ENCODE data around the gene COQ4.

DNA sequence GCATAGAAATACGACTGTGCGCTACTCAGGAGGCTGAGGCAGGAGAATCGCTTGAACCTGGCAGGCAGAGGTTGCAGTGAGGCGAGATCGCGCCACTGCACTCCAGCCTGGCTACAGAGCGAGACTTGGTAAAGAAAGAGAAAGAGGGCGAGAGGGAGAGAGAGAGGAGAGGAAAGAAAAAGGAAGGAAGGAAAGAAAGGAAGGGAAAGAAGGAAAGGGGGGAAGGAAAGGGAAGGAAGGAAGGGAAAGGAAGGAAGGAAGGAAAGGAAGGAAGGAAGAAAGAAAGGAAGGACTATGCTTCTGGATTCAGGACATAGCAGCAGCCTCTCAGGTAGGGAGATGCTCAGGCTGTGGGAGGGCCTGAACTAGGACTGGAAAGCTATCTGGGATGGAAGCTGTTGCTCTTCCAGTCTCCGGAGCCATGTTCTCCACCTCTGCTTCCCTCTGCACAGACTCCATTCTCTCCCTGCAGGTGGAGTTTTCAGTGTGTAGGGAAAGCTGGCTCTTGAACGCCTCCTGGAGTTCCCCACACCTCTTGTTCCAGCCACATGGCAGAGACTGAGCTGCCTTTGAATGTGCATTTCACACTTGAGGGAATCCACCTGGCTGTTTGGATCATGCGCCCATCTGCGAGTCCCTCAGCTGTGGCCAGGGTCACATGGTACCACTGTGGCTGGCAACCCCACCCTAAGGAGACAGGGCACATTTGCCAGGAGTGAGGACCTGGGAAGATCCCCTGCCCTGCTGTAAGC is 37.4 kb upstream of the COQ4 start:
- TF ChIP-seq, protein P1, sequence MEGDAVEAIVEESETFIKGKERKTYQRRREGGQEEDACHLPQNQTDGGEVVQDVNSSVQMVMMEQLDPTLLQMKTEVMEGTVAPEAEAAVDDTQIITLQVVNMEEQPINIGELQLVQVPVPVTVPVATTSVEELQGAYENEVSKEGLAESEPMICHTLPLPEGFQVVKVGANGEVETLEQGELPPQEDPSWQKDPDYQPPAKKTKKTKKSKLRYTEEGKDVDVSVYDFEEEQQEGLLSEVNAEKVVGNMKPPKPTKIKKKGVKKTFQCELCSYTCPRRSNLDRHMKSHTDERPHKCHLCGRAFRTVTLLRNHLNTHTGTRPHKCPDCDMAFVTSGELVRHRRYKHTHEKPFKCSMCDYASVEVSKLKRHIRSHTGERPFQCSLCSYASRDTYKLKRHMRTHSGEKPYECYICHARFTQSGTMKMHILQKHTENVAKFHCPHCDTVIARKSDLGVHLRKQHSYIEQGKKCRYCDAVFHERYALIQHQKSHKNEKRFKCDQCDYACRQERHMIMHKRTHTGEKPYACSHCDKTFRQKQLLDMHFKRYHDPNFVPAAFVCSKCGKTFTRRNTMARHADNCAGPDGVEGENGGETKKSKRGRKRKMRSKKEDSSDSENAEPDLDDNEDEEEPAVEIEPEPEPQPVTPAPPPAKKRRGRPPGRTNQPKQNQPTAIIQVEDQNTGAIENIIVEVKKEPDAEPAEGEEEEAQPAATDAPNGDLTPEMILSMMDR (IDR thresholded peaks at IDR 0.05; ENCODE audit: insufficient read depth, low read length) = no peak
- TF ChIP-seq, protein P2, sequence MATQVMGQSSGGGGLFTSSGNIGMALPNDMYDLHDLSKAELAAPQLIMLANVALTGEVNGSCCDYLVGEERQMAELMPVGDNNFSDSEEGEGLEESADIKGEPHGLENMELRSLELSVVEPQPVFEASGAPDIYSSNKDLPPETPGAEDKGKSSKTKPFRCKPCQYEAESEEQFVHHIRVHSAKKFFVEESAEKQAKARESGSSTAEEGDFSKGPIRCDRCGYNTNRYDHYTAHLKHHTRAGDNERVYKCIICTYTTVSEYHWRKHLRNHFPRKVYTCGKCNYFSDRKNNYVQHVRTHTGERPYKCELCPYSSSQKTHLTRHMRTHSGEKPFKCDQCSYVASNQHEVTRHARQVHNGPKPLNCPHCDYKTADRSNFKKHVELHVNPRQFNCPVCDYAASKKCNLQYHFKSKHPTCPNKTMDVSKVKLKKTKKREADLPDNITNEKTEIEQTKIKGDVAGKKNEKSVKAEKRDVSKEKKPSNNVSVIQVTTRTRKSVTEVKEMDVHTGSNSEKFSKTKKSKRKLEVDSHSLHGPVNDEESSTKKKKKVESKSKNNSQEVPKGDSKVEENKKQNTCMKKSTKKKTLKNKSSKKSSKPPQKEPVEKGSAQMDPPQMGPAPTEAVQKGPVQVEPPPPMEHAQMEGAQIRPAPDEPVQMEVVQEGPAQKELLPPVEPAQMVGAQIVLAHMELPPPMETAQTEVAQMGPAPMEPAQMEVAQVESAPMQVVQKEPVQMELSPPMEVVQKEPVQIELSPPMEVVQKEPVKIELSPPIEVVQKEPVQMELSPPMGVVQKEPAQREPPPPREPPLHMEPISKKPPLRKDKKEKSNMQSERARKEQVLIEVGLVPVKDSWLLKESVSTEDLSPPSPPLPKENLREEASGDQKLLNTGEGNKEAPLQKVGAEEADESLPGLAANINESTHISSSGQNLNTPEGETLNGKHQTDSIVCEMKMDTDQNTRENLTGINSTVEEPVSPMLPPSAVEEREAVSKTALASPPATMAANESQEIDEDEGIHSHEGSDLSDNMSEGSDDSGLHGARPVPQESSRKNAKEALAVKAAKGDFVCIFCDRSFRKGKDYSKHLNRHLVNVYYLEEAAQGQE (IDR thresholded peaks at IDR 0.05; ENCODE audit: insufficient replicate concordance, low read depth) = no peak
- TF ChIP-seq POLR2AphosphoS5 (IDR thresholded peaks at IDR 0.05; ENCODE audit: low read depth) (no peak), GABPA (IDR thresholded peaks at IDR 0.05; ENCODE audit: low read depth) (no peak), SPI1 (IDR thresholded peaks at IDR 0.05; ENCODE audit: borderline replicate concordance, low read depth) (no peak)
